Skin of body (tissue), 3 donors: ENCODE results near the gene GABRG3. TPM values are rescaled to one million over a fixed set of nuclear protein-coding genes. Genes with fewer than 3 reads are reported as not detected.

Experiments used
- DNase-seq: peaks from one replicate; lab custom pipeline; 2025; lab: John Stamatoyannopoulos, UW
- small RNA-seq: library from RNA; depleted of rRNA; stranded (forward); fragments of <200 nt; gene quantifications from one replicate; pipeline ENCODE3, GENCODE V24; 2014; ENCODE audit warnings: low replicate concordance
- total RNA-seq: library from RNA; depleted of rRNA; stranded (reverse); fragments of >200 nt; gene quantifications from one replicate; pipeline ENCODE4 v1.2.3, GENCODE V29; 2014

GABRG3 gene
- total RNA-seq, 1 donor from 2014 or later = 0.89 TPM

DNA sequence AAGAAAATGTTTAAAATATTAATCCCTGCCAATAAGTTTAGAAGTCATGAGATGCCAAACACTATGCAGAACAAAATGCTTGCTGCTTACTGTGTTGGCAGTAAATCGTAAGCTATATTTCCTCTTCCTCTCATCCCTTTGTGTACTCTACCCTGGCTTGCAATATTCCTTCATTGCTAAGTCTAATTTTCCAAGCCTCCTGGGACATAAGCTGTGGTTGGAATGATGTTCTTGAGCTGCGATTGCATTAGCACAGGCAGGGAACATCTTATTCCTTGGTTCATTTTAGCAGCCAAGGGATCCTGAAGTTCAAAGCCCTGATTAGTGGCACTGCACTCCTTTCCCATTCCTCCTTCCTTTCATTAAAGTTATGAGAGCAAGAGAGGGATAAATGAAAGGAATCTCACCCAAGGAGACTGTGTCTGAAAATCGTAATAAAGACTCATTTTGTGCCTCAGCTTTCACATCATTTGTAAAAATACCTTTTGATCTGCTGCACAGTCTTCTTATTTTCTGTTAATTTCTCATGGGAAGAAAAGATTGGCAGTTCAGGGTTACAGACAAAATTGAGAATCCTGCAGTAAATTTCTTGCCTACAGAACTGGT, 592.9 kb downstream of the GABRG3 start:
- no peak for DNase-seq

DNA sequence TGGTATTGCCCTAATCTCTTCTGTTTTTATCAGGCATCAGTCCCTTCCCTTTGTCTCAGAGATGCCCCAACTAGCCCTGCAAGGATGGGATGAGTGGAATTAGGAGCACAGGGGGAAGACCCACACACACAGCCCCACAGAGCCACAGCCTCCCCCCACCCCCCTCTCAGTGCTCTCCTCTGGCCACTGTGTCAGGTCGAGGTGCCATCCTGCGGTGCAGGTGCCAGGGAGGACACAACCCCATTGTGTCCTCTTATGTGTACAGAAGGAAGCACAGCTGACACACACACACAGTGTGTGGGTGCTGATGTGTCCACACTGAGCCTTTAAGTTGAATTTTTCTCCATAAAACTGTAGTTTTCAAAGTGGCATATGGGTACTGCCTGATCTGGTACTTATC, 593.7 kb downstream of the GABRG3 start:
- DNase-seq = no peak

DNA sequence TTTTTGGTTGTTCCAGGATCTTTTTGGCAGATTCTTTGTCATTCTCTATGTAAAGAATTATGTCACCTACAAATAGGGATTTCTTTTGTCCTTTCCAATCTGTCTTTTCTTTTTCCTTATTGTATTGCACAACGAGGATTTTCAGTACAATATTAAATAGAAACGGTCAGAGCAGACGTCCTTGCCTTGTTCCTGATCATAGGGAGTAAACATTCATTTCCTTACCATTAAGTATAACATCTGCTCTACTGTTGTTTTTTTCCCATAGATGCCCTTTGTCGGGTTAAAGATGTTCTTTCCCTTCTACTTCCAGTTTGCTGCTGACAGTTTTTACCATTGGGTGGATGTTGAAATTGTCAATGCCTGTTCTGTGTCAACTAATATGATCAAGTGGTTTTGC, 599.8 kb downstream of the GABRG3 start:
- DNase-seq = no peak

DNA sequence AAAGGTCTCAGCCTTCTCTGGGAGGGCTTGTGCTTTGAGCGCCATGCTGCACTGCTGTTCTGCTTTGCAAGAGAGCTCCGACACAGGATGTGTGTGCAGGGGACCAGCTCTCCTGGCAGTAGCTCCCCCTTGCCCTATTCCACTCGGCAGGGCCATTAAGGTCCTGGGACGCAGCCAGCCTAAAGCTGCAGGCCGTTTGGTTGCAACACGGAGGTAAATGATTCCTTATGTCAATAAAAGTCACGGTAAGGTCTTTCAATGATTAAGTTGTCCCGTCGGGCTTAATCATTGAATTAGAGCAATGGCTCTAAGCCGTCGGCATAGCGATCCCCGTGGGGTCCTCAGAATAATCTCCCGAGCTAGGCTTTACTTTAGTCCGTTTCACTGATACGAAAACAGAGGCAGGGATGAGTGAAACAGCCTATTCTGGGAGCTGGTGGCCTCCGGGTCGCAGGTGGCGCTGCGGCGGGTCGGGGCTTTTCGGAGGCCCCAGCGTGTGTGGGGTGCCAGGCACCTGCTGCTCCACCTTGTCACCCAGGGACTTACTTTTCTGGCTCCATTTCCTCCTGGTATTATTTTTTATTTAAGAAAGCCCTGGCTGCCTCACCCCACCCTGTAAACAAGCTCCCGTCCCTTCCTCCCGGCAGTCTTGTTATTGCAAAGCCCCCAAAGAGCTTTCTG, 603.0 kb downstream of the GABRG3 start:
- no peak for DNase-seq

DNA sequence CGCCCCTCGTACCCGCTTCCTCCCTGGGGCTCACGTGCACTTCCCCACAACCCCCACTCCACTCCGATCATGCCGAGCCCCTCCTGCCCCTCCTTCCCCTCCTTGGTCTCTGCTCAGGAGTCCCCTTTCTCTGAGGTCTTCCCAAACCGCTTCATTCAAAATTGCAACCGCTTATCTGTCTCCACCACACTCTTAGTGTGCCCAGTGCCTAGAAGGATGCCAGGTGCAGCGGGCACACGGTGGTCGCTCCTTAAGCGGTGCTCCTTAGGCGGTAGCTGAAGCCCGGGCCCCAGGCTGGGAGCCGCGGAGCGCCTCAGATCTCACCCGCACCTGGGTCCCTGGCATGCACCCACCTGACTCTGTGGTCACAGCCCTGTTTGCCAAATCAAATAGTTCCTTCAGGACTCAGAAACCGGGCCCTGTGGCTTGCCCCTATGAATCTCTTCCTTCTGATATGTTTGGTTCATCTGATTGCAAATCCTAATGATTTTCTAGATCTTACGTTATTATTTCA, 603.6 kb downstream of the GABRG3 start:
- DNase-seq = no peak

DNA sequence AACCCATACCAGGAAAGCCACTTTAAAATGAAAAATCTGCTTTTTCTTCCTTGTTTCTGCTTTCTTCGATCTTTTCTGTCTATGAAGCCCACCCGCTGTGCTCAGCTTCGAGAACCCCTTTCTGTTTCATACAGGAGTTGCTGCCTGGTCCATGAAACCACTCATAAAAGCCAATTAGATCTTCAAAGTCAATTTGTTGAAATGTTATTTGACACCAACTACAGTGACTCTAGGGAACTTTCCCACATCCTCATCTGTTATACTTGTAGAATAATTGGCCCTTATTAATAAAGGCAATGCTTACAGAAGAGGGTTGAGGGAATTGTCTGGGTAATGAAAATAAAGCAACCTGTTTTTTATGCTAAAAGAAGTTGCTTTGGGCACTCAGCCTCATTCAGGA, 604.5 kb downstream of the GABRG3 start:
- no peak for DNase-seq

DNA sequence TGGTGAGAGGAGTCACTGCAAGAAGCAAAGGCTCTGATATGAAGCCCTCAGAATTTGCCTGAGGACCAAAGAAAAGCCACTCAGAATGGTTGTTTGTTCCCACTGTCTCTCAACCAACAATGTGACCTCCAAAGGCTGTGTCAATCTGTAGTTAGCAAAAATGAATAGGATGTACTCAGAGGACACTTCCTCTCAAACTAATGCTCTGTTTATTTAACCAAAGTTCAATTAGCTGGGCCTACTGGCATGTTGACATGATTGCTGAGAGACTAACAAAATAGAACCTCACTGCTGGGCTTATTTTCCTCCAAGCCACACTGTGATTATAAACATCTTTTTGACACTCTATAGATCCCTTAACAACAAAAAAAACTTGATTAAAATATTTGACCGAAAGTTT, 605.6 kb downstream of the GABRG3 start:
- no peak for DNase-seq

DNA sequence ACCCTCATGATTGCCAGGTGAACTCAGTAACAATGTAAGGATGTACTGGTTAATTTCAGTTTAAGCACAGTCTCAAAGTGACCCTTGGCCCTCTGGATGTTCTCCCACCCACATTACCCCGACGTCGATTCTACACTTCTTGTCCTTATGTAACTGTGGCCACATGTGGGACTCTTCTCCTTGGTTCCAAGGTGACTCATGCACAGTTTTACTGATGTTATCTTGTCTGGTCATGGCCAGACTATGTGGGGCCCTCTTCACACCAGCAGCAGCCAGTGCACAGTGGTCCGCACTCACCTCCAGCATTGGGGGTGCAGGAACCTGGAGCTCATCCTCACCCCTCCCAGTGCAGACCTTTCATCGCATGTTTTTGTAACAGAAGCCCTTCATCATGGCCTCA, 608.8 kb downstream of the GABRG3 start:
- DNase-seq = no peak

DNA sequence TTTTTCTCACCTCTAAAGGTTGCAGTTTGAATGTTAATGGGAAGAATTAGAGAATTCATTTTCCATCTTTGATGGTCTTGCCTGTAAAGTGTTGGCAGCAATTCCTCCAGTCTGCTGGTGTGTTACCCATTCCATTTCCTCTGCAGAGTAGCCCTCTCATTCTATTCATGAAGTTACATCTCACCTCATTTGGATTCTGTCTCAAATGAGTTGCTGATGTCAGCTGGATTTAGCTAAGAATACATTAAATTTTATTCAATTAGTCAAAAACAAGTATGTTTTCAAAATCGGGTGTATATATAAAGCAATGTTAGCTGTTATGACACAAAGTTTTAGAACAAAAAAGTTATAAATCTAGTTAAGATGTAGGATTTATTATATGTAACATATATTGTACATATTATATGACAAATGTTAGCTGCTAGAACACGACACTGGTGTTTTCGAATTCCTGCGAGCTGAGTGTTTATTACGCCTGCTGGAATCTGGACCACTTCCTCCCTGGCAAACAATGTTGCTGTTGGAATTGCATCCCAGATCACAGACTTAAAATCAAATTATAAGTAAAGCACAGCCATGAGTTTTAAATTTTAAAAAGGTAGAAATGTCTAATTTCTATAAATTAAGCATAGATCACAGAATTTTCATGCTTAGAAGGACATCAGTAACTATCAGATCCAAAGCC, 611.9 kb downstream of the GABRG3 start:
- DNase-seq = peak; percentile 27

DNA sequence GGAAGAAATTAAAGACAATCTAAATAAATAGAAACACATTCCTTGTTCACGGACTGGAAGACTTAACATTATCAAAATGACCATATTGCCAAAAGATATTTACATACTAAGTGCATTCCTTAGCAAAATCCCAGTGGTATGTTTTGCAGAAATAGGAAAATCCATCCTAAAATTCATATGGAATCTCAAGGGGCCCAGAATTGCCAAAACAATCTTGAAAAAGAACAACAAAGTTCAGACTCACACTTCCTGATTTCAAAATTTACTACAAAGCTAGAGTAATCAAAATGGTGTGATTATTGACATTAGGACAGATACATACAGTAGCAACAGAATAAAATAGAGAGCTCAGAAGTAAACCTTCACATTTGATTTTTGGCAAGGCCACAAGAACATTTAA, 612.7 kb downstream of the GABRG3 start:
- no peak for DNase-seq

DNA sequence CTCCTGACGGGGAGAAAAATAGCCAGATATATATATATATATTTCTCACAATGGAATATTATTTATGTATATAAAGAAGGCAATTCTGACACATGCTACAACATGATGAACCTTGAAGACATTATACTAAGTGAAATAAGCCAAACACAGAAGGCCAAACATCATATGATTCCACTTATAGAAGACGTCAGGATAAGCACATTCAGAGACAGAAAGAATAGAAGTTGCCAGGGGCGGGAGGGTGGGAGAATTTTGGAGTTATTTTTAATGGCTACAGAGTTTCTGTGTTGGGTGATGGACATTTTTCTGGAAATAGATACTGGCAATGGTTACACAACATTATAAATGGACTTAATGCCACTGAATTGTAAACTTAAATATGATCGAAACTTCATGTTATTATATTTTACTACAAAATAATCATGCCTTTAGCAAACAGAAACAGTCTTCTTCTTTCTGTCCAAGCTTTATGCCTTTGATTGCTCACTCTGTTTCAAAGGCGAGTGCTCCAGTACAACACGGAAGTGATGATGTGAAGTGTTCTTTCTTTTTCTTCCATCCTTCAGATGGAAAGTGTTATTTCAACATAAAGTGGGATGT, 614.2 kb downstream of the GABRG3 start:
- peak; percentile 29 for DNase-seq

DNA sequence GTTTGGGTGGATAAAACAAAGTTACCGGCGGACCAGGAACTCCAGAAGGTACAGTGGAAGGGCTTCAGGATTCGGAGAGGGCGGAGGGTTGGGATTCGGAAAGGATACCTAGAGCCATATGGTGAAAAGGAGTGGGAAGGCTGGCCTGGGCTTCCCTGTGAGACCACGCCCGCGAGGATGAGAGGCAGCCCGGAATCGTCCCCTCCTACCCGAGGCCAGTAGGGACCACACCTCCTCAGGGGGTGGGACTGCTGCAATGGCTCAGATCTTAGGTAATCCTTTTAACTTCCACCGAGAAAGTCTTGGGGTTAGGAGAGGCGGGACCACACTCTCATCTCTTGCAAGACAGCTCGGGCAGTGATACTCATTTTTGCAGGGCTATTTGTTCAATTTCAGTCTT, 616.8 kb downstream of the GABRG3 start:
- DNase-seq = no peak

DNA sequence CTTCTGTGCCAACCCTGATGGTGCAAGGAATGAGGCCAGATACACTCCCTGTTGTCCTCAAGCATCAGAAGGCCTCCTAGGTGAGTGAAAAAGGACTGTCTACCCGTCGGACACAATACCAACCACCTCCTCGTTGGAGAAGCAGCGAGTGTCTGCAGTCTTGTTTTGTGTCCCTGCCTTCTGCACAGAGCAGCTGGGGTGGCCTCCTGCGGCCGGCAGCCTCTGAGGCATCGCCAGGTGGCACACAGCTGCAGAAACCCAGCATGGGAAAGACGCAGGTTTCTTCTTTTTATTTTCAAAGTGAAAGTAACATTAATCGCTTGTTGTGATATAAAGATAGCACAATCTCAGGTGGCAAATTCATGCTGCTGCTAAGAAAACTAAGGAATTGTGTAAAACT, 618.3 kb downstream of the GABRG3 start:
- no peak for DNase-seq

DNA sequence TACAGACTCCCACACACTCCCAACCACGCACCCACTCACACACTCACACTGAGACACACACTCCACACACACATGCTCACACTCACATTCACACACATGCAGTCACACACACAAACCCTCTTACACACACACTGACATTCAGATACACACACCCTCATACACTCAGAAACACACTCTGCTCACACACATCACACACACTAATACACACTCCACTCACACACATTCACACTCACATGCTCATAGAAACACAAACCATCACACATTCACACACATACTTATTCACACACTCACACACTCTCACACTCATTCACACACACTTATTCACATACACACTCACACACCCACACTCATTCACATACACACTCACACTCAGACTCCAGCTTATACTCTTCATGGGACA, 618.8 kb downstream of the GABRG3 start:
- no peak for DNase-seq

Small RNAs within 50 kb of the gene (small RNA-seq; reads per million reads assigned to genes)
- not detected for gene RNA5SP391
- gene SERPINE4P = not detected

Other genes starting within 250 kb of the GABRG3 start
- 1.8 TPM for gene GABRB3, start 198.1 kb upstream of the GABRG3 start, total RNA-seq
- 0.39 TPM for gene GABRA5, start 104.1 kb upstream of the GABRG3 start, total RNA-seq